Measurements from ENCODE around the gene PSMA2. TPM values are rescaled to one million over a fixed set of nuclear protein-coding genes. Genes with fewer than 3 reads are reported as not detected.
A peak's percentile ranks its signal among the peaks of the same experiment; 100 is the strongest.

The PSMA2 gene
- total RNA-seq, 1 donor from 2014 or later: 62.1 TPM

GRCh38 chr7:42880392-42880791 is 51.6 kb downstream of the PSMA2 start:
- DNase-seq (ENCODE audit: low read depth) (no peak), FAIRE-seq (no peak)
- TF ChIP-seq, protein P1, sequence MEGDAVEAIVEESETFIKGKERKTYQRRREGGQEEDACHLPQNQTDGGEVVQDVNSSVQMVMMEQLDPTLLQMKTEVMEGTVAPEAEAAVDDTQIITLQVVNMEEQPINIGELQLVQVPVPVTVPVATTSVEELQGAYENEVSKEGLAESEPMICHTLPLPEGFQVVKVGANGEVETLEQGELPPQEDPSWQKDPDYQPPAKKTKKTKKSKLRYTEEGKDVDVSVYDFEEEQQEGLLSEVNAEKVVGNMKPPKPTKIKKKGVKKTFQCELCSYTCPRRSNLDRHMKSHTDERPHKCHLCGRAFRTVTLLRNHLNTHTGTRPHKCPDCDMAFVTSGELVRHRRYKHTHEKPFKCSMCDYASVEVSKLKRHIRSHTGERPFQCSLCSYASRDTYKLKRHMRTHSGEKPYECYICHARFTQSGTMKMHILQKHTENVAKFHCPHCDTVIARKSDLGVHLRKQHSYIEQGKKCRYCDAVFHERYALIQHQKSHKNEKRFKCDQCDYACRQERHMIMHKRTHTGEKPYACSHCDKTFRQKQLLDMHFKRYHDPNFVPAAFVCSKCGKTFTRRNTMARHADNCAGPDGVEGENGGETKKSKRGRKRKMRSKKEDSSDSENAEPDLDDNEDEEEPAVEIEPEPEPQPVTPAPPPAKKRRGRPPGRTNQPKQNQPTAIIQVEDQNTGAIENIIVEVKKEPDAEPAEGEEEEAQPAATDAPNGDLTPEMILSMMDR (IDR thresholded peaks at IDR 0.05; ENCODE audit: insufficient read depth, low read length, severe bottlenecking): no peak
- no peak overlapping the region for H3K4me3 ChIP-seq (ENCODE audit: low read depth, low read length)
- H3K36me3 ChIP-seq (ENCODE audit: control insufficient read depth, insufficient read depth, low read length): no peaks in the 10 kb centered on the region
- H3K27me3 ChIP-seq (ENCODE audit: control insufficient read depth, insufficient read depth, low read length): no peaks in the 10 kb centered on the region

- DNase-seq (ENCODE audit: low read depth): no peak
- TF ChIP-seq, protein P1 (IDR thresholded peaks at IDR 0.05; ENCODE audit: insufficient read depth, low read length, severe bottlenecking): no peak
- Histone ChIP-seq H3K4me3 (ENCODE audit: low read depth, low read length) (no peak overlapping the region), H3K36me3 (ENCODE audit: control insufficient read depth, insufficient read depth, low read length) (no peaks in the 10 kb centered on the region), H3K27me3 (ENCODE audit: control insufficient read depth, insufficient read depth, low read length) (no peaks in the 10 kb centered on the region)
- no peak for FAIRE-seq
Measured at GRCh38 chr7:42878303-42878702, 53.7 kb downstream of the PSMA2 start.

DNA sequence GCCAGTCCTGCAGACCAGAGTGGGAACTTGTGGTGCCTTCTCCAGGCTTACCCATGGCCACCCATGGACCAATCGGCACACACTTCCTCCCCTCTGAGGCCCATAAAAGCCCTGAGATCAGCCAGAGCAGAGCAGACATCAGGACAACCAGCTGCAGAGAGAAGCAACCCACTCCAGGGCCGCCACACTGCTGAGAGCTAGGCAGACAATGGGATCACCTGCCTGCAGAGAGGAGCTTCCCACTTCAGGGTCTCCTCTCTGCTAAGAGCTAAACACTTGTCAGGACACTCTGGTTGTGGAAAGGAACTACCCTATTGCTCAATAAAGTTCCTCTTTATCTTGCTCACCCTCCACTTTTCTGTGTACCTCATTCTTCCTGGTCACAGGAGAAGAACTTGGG is 54.1 kb downstream of the PSMA2 start:
- Histone ChIP-seq H3K4me3 (ENCODE audit: low read depth, low read length) (no peak overlapping the region), H3K36me3 (ENCODE audit: control insufficient read depth, insufficient read depth, low read length) (no peaks in the 10 kb centered on the region), H3K27me3 (ENCODE audit: control insufficient read depth, insufficient read depth, low read length) (no peaks in the 10 kb centered on the region)
- DNase-seq (ENCODE audit: low read depth): no peak
- TF ChIP-seq, protein P1 (IDR thresholded peaks at IDR 0.05; ENCODE audit: insufficient read depth, low read length, severe bottlenecking): no peak
- no peak for FAIRE-seq

GRCh38 chr7:42876182-42877068 is 55.5 kb downstream of the PSMA2 start:
- Histone ChIP-seq H3K4me3 (ENCODE audit: low read depth, low read length) (no peak overlapping the region), H3K27me3 (ENCODE audit: control insufficient read depth, insufficient read depth, low read length) (no peaks in the 10 kb centered on the region), H3K36me3 (ENCODE audit: control insufficient read depth, insufficient read depth, low read length) (no peaks in the 10 kb centered on the region)
- DNase-seq (ENCODE audit: low read depth) (peak; percentile 66), FAIRE-seq (no peak)
- TF ChIP-seq, protein P1 (IDR thresholded peaks at IDR 0.05; ENCODE audit: insufficient read depth, low read length, severe bottlenecking): peak; percentile 72

DNA sequence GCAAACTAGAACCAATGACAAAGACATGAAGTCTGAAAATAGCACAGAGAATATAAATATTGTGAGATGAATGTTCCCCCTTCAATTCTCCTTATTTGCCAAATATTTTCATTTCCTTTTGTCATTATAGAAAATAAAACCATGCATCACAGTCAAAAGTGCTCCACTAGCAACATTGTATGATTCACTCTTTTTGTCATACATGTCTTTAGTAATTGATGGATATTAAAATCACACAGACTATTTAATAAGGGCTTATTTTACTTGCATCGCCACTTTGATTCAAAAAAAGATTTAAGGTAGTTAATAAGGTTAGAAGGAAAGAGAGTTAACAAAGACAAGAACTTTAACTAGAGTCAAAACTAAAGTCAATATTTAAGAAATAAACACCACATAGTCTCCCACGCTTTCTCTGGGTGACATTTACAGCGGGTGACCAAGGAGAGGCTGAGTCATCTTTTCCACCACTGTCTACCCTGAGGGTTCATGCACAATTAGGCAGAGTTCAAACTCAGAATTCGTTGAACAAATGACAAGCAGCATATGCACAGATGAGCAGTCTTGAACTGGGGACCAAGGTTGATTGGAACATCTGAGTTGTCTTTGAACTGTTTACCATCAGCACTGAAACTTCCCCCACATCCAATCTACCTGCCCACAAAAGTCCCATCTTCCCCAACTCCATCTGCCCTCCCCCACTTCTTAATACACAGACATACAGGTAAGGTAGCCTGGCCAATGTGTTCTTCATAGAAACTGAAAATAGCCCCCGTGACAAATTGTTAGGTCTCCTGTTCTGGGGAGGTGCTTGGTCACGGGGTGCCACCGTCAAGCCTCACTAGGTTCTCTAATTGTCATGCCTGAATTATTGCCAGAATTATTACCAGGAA is 62.6 kb downstream of the PSMA2 start:
- TF ChIP-seq, protein P1 (IDR thresholded peaks at IDR 0.05; ENCODE audit: insufficient read depth, low read length, severe bottlenecking): no peak
- no peaks in the 10 kb centered on the region for H3K36me3 ChIP-seq (ENCODE audit: control insufficient read depth, insufficient read depth, low read length)
- DNase-seq (ENCODE audit: low read depth): peak; percentile 46
- no peaks in the 10 kb centered on the region for H3K27me3 ChIP-seq (ENCODE audit: control insufficient read depth, insufficient read depth, low read length)
- FAIRE-seq: no peak
- H3K4me3 ChIP-seq (ENCODE audit: low read depth, low read length): no peak overlapping the region

Measured in bronchial epithelial cell (primary cell).